Measurements from ENCODE around the gene HCFC1. TPM values are rescaled to one million over a fixed set of nuclear protein-coding genes. Genes with fewer than 3 reads are reported as not detected.

Gene HCFC1
- total RNA-seq, 1 experiment from 2014 or later, result 79.9 TPM

DNA sequence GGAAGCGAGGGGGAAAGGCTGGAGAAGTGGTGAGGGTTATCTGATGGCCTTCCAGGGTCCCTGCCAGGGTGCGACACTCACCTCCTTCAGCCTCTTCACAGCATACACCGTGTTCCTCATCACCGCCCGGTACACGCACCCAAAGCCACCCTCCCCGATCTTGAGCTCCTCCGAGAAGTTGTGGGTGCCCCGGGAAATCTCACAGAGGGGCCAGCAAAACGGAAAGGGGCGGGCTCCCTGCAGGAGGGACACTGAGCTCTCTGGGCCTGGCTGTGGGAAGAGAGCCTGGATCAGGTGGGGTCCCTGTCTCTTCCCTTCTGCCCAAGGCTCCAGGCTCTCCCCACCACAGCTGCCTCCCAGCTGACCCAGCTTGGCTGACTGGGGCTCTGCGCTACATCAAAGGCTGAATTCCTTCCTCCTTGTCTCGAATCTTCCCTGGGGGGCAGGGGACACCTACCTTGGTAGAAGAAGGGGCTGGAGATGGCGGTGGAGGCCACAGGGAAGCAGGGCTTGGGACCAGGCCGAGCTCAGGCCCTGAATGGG is 47.0 kb upstream of the HCFC1 start:
- H3K4me2 ChIP-seq, result peak overlapping the region; percentile 82
- H2AFZ ChIP-seq, result no peak overlapping the region
- no peaks in the 10 kb centered on the region for H3K9me3 ChIP-seq (ENCODE audit: insufficient read depth, low read depth)
- DNase-seq, result no peak
- H3F3A ChIP-seq (ENCODE audit: insufficient read depth, low read depth), result peaks cover 5% of the 10 kb centered on the region; the same call in 1 of the 2 replicates
- H4K20me1 ChIP-seq (ENCODE audit: insufficient read depth), result no peaks in the 10 kb centered on the region
- TSS peak; percentile 33 for BruUV-seq (replicated peaks)
- no peaks in the 10 kb centered on the region for H3K36me3 ChIP-seq (ENCODE audit: low read depth)
- peaks cover 8% of the 10 kb centered on the region; the same call in 1 of the 2 replicates for H3K4me1 ChIP-seq (replicated peaks; ENCODE audit: insufficient read depth)
- no peaks in the 10 kb centered on the region for H3K9me2 ChIP-seq (ENCODE audit: insufficient read depth)
- intact Hi-C loops (cut with micrococcal nuclease; ENCODE audit: unreplicated experiment), result no loop called here
- H3K27ac ChIP-seq, result 0 out of 2 replicates have a peak overlapping the region, but pooled peaks have one; percentile 19
- H3K4me3 ChIP-seq, result peak overlapping the region; percentile 78
- H3K27me3 ChIP-seq (ENCODE audit: insufficient read depth, low read depth), result no peaks in the 10 kb centered on the region
- CTCF ChIA-PET, result no interaction called here
- POLR2A ChIA-PET (ENCODE audit: unreplicated experiment), result interaction anchor here (0.6 kb wide), 1 partner anchor 378 kb away, joined by 4 read pairs; no protein-coding TSS in a partner anchor
- no peak for TF ChIP-seq CTCF (conservative IDR thresholded peaks at IDR 0.05)
- no peak for TF ChIP-seq EZH2 (IDR thresholded peaks at IDR 0.05; ENCODE audit: low read depth)
- H3K79me2 ChIP-seq (ENCODE audit: low read depth), result peaks cover 29% of the 10 kb centered on the region

GRCh38 chrX:154017766-154018517 is 46.3 kb upstream of the HCFC1 start:
- no peaks in the 10 kb centered on the region for H3K9me2 ChIP-seq (ENCODE audit: insufficient read depth)
- H3K79me2 ChIP-seq (ENCODE audit: low read depth), result peaks cover 29% of the 10 kb centered on the region
- POLR2A ChIA-PET (ENCODE audit: unreplicated experiment), result no interaction called here
- no peaks in the 10 kb centered on the region for H3K27me3 ChIP-seq (ENCODE audit: insufficient read depth, low read depth)
- H3F3A ChIP-seq (ENCODE audit: insufficient read depth, low read depth), result peaks cover 5% of the 10 kb centered on the region; the same call in 1 of the 2 replicates
- H3K4me1 ChIP-seq (replicated peaks; ENCODE audit: insufficient read depth), result peaks cover 8% of the 10 kb centered on the region; the same call in 1 of the 2 replicates
- no TSS peak for BruUV-seq (replicated peaks)
- intact Hi-C loops (cut with micrococcal nuclease; ENCODE audit: unreplicated experiment), result no loop called here
- no peaks in the 10 kb centered on the region for H3K36me3 ChIP-seq (ENCODE audit: low read depth)
- no peak for TF ChIP-seq CTCF (conservative IDR thresholded peaks at IDR 0.05)
- TF ChIP-seq EZH2 (IDR thresholded peaks at IDR 0.05; ENCODE audit: low read depth), result no peak
- CTCF ChIA-PET, result no interaction called here
- DNase-seq, result no peak
- H2AFZ ChIP-seq, result no peak overlapping the region
- H4K20me1 ChIP-seq (ENCODE audit: insufficient read depth), result no peaks in the 10 kb centered on the region
- peak overlapping the region; percentile 78 for H3K4me3 ChIP-seq
- H3K9me3 ChIP-seq (ENCODE audit: insufficient read depth, low read depth), result no peaks in the 10 kb centered on the region
- no peak overlapping the region for H3K27ac ChIP-seq
- H3K4me2 ChIP-seq, result peak overlapping the region; percentile 82

GRCh38 chrX:154016366-154017076 is 44.9 kb upstream of the HCFC1 start:
- Histone ChIP-seq H3F3A (ENCODE audit: insufficient read depth, low read depth) (no peaks in the 10 kb centered on the region), H3K36me3 (ENCODE audit: low read depth) (no peaks in the 10 kb centered on the region), H3K27me3 (ENCODE audit: insufficient read depth, low read depth) (no peaks in the 10 kb centered on the region), H3K4me2 (no peak overlapping the region), H3K9me2 (ENCODE audit: insufficient read depth) (no peaks in the 10 kb centered on the region), H3K9me3 (ENCODE audit: insufficient read depth, low read depth) (no peaks in the 10 kb centered on the region), H3K4me3 (no peak overlapping the region), H4K20me1 (ENCODE audit: insufficient read depth) (no peaks in the 10 kb centered on the region), H3K79me2 (ENCODE audit: low read depth) (peaks cover 29% of the 10 kb centered on the region), H2AFZ (no peak overlapping the region), H3K4me1 (replicated peaks; ENCODE audit: insufficient read depth) (peaks cover 8% of the 10 kb centered on the region; the same call in 1 of the 2 replicates), H3K27ac (no peak overlapping the region)
- no peak for DNase-seq
- ChIA-PET POLR2A (ENCODE audit: unreplicated experiment) (no interaction called here), CTCF (no interaction called here)
- TF ChIP-seq EZH2 (IDR thresholded peaks at IDR 0.05; ENCODE audit: low read depth) (no peak), CTCF (conservative IDR thresholded peaks at IDR 0.05) (no peak)
- no TSS peak for BruUV-seq (replicated peaks)
- intact Hi-C loops (cut with micrococcal nuclease; ENCODE audit: unreplicated experiment), result no loop called here
